H1 (cell line): ENCODE results near the gene THBS1. TPM values are rescaled to one million over a fixed set of nuclear protein-coding genes. Genes with fewer than 3 reads are reported as not detected.

Experiments
- CTCF ChIA-PET: fragments of 300-600 bp; sonication (Branson Sonifier 250); formaldehyde crosslinking; loops from one replicate; lab custom pipeline; 2021; ENCODE audit not compliant: partially characterized antibody; lab: Charles Lee
- POLR2A ChIA-PET: fragments of 300-600 bp; sonication (Branson Sonifier 250); formaldehyde crosslinking; loops from one replicate; lab custom pipeline; 2021; ENCODE audit warnings: inconsistent platforms; ENCODE audit not compliant: partially characterized antibody; lab: Charles Lee
- DNase-seq, 2 experiments: peaks; one replicate each; pipeline versions ENCODE4 v3.0.0 to v3.0.0-alpha.2; 2010 to 2022; ENCODE audit warnings: low spot score in 2 of 2, low read depth in 1 of 2, mixed read lengths in 1 of 2
- FAIRE-seq: peaks from 2 replicates; lab custom pipeline; 2011; peaks lifted over from hg19 to GRCh38; lab: Jason Lieb, UNC
- H2AFZ ChIP-seq: 2 replicates; pipeline ENCODE4 v1.8.1; 2012; ENCODE audit warnings: low read length, inconsistent platforms
- H2AK5ac ChIP-seq: 2 replicates; pipeline ENCODE4 v1.6.1; 2013; ENCODE audit warnings: low read depth, low read length
- H2BK120ac ChIP-seq: replicated peaks from 2 replicates; pipeline ENCODE3; 2013; ENCODE audit warnings: low read depth, low read length, inconsistent platforms
- H2BK12ac ChIP-seq: 2 replicates; pipeline ENCODE4 v1.6.1; 2013; ENCODE audit warnings: low read depth, low read length
- H2BK15ac ChIP-seq: 2 replicates; pipeline ENCODE4 v1.6.1; 2013; ENCODE audit warnings: low read length
- H2BK20ac ChIP-seq: 2 replicates; pipeline ENCODE4 v1.6.1; 2013; ENCODE audit warnings: low read length
- H2BK5ac ChIP-seq: 2 replicates; pipeline ENCODE4 v1.6.1; 2013; ENCODE audit warnings: low read depth, low read length
- H3K14ac ChIP-seq: 2 replicates; pipeline ENCODE4 v1.6.1; 2013; ENCODE audit warnings: inconsistent platforms; ENCODE audit not compliant: insufficient read length
- H3K18ac ChIP-seq: 2 replicates; pipeline ENCODE4 v1.6.1; 2013; ENCODE audit warnings: low read length; ENCODE audit errors: extremely low read depth
- H3K23ac ChIP-seq: 2 replicates; pipeline ENCODE4 v1.6.1; 2013; ENCODE audit warnings: inconsistent platforms; ENCODE audit not compliant: insufficient read length
- H3K23me2 ChIP-seq: 2 replicates; pipeline ENCODE4 v1.6.1; 2013; ENCODE audit warnings: low read depth, low read length
- H3K27ac ChIP-seq: 2 replicates; pipeline ENCODE4 v1.6.1; 2011; ENCODE audit warnings: low read depth, low read length, inconsistent platforms
- H3K27me3 ChIP-seq, 4 experiments: replicated peaks in 1 of 4; 1 replicate in 1 of 4; 2 replicates in 3 of 4; pipeline versions ENCODE4 v1.6.1 to v1.8.1; 2011 to 2013; ENCODE audit warnings: low read length in 3 of 4, mild to moderate bottlenecking in 3 of 4, inconsistent platforms in 2 of 4, mixed read lengths in 2 of 4, moderate library complexity in 1 of 4; ENCODE audit not compliant: control insufficient read depth in 3 of 4, insufficient read depth in 3 of 4; ENCODE audit errors: extremely low read depth in 1 of 4
- H3K36me3 ChIP-seq, 4 experiments: 2 replicates each; pipeline versions ENCODE4 v1.6.1 to v1.8.1; 2011 to 2013; ENCODE audit warnings: mild to moderate bottlenecking in 4 of 4, low read length in 3 of 4, moderate library complexity in 2 of 4, control low read depth in 1 of 4, inconsistent platforms in 1 of 4; ENCODE audit not compliant: insufficient read depth in 4 of 4, control insufficient read depth in 2 of 4
- H3K4ac ChIP-seq: replicated peaks from 2 replicates; pipeline ENCODE3; 2013; ENCODE audit warnings: low read length, low read depth, mixed read lengths, inconsistent platforms; ENCODE audit not compliant: insufficient read length
- H3K4me1 ChIP-seq, 4 experiments: replicated peaks in 1 of 4; 1 replicate in 1 of 4; 2 replicates in 3 of 4; pipeline versions ENCODE4 v1.6.1 to v1.8.1; 2011 to 2013; ENCODE audit warnings: low read length in 3 of 4, inconsistent platforms in 2 of 4, mixed read lengths in 1 of 4; ENCODE audit not compliant: insufficient read depth in 4 of 4, control insufficient read depth in 3 of 4
- H3K4me2 ChIP-seq, 2 experiments: 2 replicates each; pipeline versions ENCODE4 v1.6.1 to v1.8.1; 2011 to 2013; ENCODE audit warnings: low read depth in 2 of 2, low read length in 2 of 2, control low read depth in 1 of 2, inconsistent platforms in 1 of 2, mild to moderate bottlenecking in 1 of 2; ENCODE audit not compliant: insufficient read depth in 1 of 2
- H3K4me3 ChIP-seq, 4 experiments: fragments of 200-600, 300-600 bp in 1 of 4; sonication (generic), shearing (Covaris generic), sonication (Bioruptor Twin) in 1 of 4; 2 replicates each; pipeline versions ENCODE4 v1.5.1 to v1.8.1; 2011 to 2016; ENCODE audit warnings: low read length in 4 of 4, low read depth in 3 of 4, control low read depth in 2 of 4, inconsistent platforms in 2 of 4, mild to moderate bottlenecking in 2 of 4, mixed read lengths in 1 of 4, moderate library complexity in 1 of 4; ENCODE audit not compliant: insufficient read depth in 2 of 4; ENCODE audit errors: extremely low read depth in 1 of 4
- H3K56ac ChIP-seq: replicated peaks from 2 replicates; pipeline ENCODE3; 2013; ENCODE audit warnings: low read depth, mild to moderate bottlenecking, mixed read lengths, low read length, inconsistent platforms; ENCODE audit not compliant: insufficient read length
- H3K79me1 ChIP-seq: 2 replicates; pipeline ENCODE4 v1.6.1; 2013; ENCODE audit warnings: low read depth, low read length, control low read depth
- H3K79me2 ChIP-seq, 2 experiments: 2 replicates each; pipeline versions ENCODE4 v1.6.1 to v1.8.1; 2012 to 2013; ENCODE audit warnings: low read length in 2 of 2, mild to moderate bottlenecking in 2 of 2, inconsistent platforms in 1 of 2; ENCODE audit not compliant: insufficient read depth in 2 of 2, control insufficient read depth in 1 of 2
- H3K9ac ChIP-seq, 4 experiments: replicated peaks in 1 of 4; 1 replicate in 1 of 4; 2 replicates in 3 of 4; pipeline versions ENCODE4 v1.6.1 to v1.8.1; 2011 to 2013; ENCODE audit warnings: low read depth in 3 of 4, low read length in 3 of 4, control low read depth in 2 of 4, mild to moderate bottlenecking in 2 of 4, moderate library complexity in 2 of 4, inconsistent platforms in 1 of 4; ENCODE audit errors: extremely low read depth in 1 of 4
- H3K9me3 ChIP-seq, 2 experiments: 2 replicates each; pipeline versions ENCODE4 v1.6.1 to v1.8.1; 2012 to 2013; ENCODE audit warnings: mild to moderate bottlenecking in 2 of 2, moderate library complexity in 2 of 2, control low read depth in 1 of 2, inconsistent platforms in 1 of 2, low read depth in 1 of 2, low read length in 1 of 2, mixed read lengths in 1 of 2; ENCODE audit not compliant: insufficient read depth in 2 of 2
- H4K20me1 ChIP-seq, 2 experiments: replicated peaks in 1 of 2; 2 replicates each; pipeline versions ENCODE3 to v1.8.1; 2011 to 2013; ENCODE audit warnings: inconsistent platforms in 2 of 2, low read length in 2 of 2, mild to moderate bottlenecking in 1 of 2; ENCODE audit not compliant: insufficient read depth in 2 of 2, control insufficient read depth in 1 of 2
- H4K5ac ChIP-seq: 2 replicates; pipeline ENCODE4 v1.6.1; 2013; ENCODE audit warnings: low read length, low read depth, mixed read lengths, inconsistent platforms; ENCODE audit not compliant: insufficient read length
- H4K8ac ChIP-seq: 2 replicates; pipeline ENCODE4 v1.8.0; 2013; ENCODE audit warnings: mild to moderate bottlenecking, moderate library complexity, low read length, inconsistent platforms; ENCODE audit not compliant: insufficient read depth; ENCODE audit errors: extremely low read depth
- H4K91ac ChIP-seq: replicated peaks from 2 replicates; pipeline ENCODE3; 2013; ENCODE audit warnings: low read length, mixed read lengths, inconsistent platforms; ENCODE audit not compliant: insufficient read length
- KDM5A ChIP-seq: fragments of 200-600 bp; IDR thresholded peaks from 2 replicates; pipeline ENCODE4 v1.7.1; 2012; ENCODE audit warnings: mild to moderate bottlenecking, low read length, inconsistent platforms, mixed read lengths
- POLR2A ChIP-seq, 2 experiments: IDR thresholded peaks; 1 replicate in 1 of 2; 2 replicates in 1 of 2; pipeline ENCODE4 v1.6.1; 2011; ENCODE audit warnings: low read depth in 2 of 2, low read length in 2 of 2, mild to moderate bottlenecking in 2 of 2; ENCODE audit errors: control extremely low read depth in 1 of 2
- RAD21 ChIP-seq, 2 experiments: IDR thresholded peaks in 1 of 2; conservative IDR thresholded peaks in 1 of 2; 2 replicates each; pipeline ENCODE4 v1.6.1; 2011; ENCODE audit warnings: low read depth in 2 of 2, low read length in 2 of 2, improper control_type of control experiment in 1 of 2, inconsistent platforms in 1 of 2, mild to moderate bottlenecking in 1 of 2, moderate library complexity in 1 of 2
- SIRT6 ChIP-seq: IDR thresholded peaks from one replicate; pipeline ENCODE4 v1.7.1; 2012; ENCODE audit warnings: low read length, inconsistent platforms
- SUZ12 ChIP-seq: fragments of 200-600 bp; sonication (generic); IDR thresholded peaks from 2 replicates; pipeline ENCODE4 v1.6.1; 2012; ENCODE audit warnings: mild to moderate bottlenecking, inconsistent platforms, low read length, moderate library complexity, mixed read lengths
- WGBS, 2 experiments: shearing (Covaris generic) in 1 of 2; methylation state at CpG; one replicate each; pipeline versions ENCODE4 v1.1.6 to v1.1.7; 2013 to 2015; ENCODE audit warnings: low lambda C conversion rate in 2 of 2, mixed read lengths in 2 of 2, inconsistent platforms in 1 of 2, low coverage in 1 of 2, missing lambda C conversion rate in 1 of 2; ENCODE audit not compliant: insufficient replicate concordance in 2 of 2, insufficient coverage in 1 of 2, insufficient read length in 1 of 2; ENCODE audit errors: extremely low coverage in 1 of 2, missing lambda C conversion rate in 1 of 2; 5-methylcytosine and 5-hydroxymethylcytosine counted together
- polyA plus RNA-seq, 7 experiments: library from polyadenylated mRNA; depleted of rRNA in 3 of 7; stranded (reverse) in 5 of 7; unstranded in 2 of 7; fragments of >200 nt in 5 of 7; fragments of 200-250 nt in 2 of 7; gene quantifications; 1 replicate in 5 of 7; 2 replicates in 1 of 7; 4 replicates in 1 of 7; pipeline versions ENCODE4 v1.2.1 to v1.2.3, GENCODE V29; 2011 to 2013; ENCODE audit warnings: missing spikeins in 2 of 7, mixed read lengths in 2 of 7
- total RNA-seq: library from RNA; stranded (reverse); fragmentation: NEBNext Ultra II Directional; extraction: Animal tissue kit (Norgen Biotek cat#: 25700); gene quantifications from 2 replicates; pipeline ENCODE4 v1.2.1, GENCODE V29; 2021

THBS1 gene
- total and polyA plus RNA-seq, 2 of the 8 experiments (the other 6 are each of a cell fraction or from before 2014, with no cell fraction given), result 10.3 to 63.3 TPM

DNA sequence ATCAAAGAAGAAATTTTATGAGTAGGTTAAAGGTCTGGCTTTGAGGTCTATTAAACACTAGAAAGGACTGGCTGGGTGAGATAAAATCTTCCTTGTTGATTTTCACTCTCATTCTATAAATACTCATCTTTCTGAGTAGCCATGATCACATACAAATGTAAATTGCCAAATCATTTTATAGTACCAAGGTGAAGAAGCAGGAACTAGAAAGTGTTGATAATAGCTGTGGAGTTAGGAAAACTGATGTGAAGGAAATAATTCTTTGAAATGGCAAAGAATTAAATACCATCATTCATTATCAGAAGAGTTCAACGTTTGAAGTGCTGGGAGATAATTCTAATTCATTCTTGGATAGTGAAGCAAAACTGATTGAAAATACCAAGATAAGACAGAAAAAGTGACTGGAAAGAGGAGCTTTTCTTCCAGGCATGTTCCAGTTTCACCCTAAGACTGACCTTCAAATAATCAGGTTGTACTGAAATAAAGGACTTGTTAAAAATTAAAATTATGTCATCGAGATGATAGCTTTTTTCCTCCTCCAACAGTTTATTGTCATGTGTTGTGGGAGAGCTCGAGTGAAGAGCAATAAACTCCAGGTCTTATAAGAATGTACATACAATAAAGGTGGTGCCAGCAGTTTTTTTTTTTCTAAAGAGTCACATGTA, 17.4 kb downstream of the THBS1 start:
- Histone ChIP-seq H4K20me1 (no peaks in the 10 kb centered on the region), H2BK12ac (no peak overlapping the region), H4K8ac (no peak overlapping the region), H4K5ac (no peak overlapping the region), H3K4me2 (no peak overlapping the region), H3K14ac (no peak overlapping the region), H3K9me3 (no peaks in the 10 kb centered on the region), H2BK5ac (no peak overlapping the region), H2AFZ (no peak overlapping the region), H2BK120ac (no peak overlapping the region), H3K23ac (no peak overlapping the region), H2BK15ac (no peak overlapping the region), H3K18ac (no peak overlapping the region), H3K4me3 (no peak overlapping the region), H2AK5ac (no peak overlapping the region), H3K27ac (no peak overlapping the region), H3K79me2 (no peaks in the 10 kb centered on the region), H4K91ac (no peak overlapping the region), H3K27me3 (no peaks in the 10 kb centered on the region), H3K56ac (no peak overlapping the region), H3K9ac (no peak overlapping the region), H3K4ac (no peak overlapping the region), H3K36me3 (peaks cover 13 to 37% (median 22%) of the 10 kb centered on the region in 4 experiments), H2BK20ac (no peak overlapping the region), H3K4me1 (no peaks in the 10 kb centered on the region; a peak in 1 of 7 replicates), H3K23me2 (no peaks in the 10 kb centered on the region), H3K79me1 (no peaks in the 10 kb centered on the region)
- DNase-seq (no peak), FAIRE-seq (no peak)
- CTCF ChIA-PET, result interaction anchor here (0.7 to 1.3 kb wide), 6 partner anchors 11 to 159 kb away, joined by 3 to 7 read pairs (median 3); no protein-coding TSS in a partner anchor
- POLR2A ChIA-PET, result interaction anchor here (2.2 to 16.2 kb wide), 3 partner anchors 10 to 17 kb away, joined by 7 to 117 read pairs (median 18); partner anchors contain the start of gene THBS1
- WGBS, 2 experiments, result 91% methylated on average over 3 of the region's 3 CpGs; no CpG with 5 or more reads in 1 of the 2 experiments
- TF ChIP-seq SUZ12 (no peak), RAD21 (IDR thresholded peaks at IDR 0.05 in 1 of 2, conservative IDR thresholded peaks at IDR 0.05 in 1 of 2; ENCODE audit: low read depth in 2 of 2, low read length in 2 of 2) (no peak), SIRT6 (no peak), POLR2A (IDR thresholded peaks at IDR 0.05; ENCODE audit: control extremely low read depth in 1 of 2, low read depth in 2 of 2, low read length in 2 of 2) (peak in 1 of 2 experiments; percentile 70; a peak in 1 of 3 replicates), KDM5A (no peak)
